PFSK-1 (cell line): Measurements from ENCODE around the gene OSBP.

ENCODE experiments used
- POLR2AphosphoS5 ChIP-seq: IDR thresholded peaks from 2 replicates; pipeline ENCODE4 v1.6.1; 2012; ENCODE audit warnings: low read depth, mild to moderate bottlenecking, control low read depth, low read length, moderate library complexity
- SIN3A ChIP-seq: IDR thresholded peaks from 2 replicates; pipeline ENCODE4 v1.6.1; 2012; ENCODE audit warnings: mild to moderate bottlenecking, low read length, moderate library complexity, borderline replicate concordance; ENCODE audit not compliant: insufficient read depth
- TAF1 ChIP-seq: IDR thresholded peaks from 2 replicates; pipeline ENCODE4 v1.6.1; 2012; ENCODE audit warnings: low read length, control low read depth, borderline replicate concordance; ENCODE audit not compliant: insufficient read depth

DNA sequence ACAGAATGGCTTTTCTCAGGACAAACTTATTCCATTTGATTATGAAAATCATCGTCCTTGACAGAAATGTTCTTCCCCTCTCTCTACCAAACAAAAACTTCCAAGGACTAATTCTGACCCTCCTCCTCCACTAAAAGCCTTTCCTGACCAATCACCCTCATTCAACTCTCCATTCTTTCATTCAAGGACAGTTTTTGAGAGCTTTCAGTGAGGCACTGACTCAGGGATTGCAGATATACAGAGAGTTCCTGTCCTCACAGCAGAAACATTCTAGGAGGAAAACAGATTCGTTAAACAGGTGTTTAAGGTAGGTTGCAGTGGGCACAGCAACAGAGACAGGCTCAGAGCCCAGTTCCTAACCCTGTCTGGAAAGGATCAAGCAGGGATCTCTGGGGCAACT lies 62.7 kb downstream of the OSBP start:
- TF ChIP-seq TAF1: no peak
- no peak for TF ChIP-seq SIN3A
- TF ChIP-seq POLR2AphosphoS5: no peak
